Measurements from ENCODE around the gene LIX1L. TPM values are rescaled to one million over a fixed set of nuclear protein-coding genes. Genes with fewer than 3 reads are reported as not detected.

Gene LIX1L
- total and polyA plus RNA-seq, 2 of the 13 experiments (the other 11 are each of a cell fraction or from before 2014, with no cell fraction given): 8.1 to 24.9 TPM

DNA sequence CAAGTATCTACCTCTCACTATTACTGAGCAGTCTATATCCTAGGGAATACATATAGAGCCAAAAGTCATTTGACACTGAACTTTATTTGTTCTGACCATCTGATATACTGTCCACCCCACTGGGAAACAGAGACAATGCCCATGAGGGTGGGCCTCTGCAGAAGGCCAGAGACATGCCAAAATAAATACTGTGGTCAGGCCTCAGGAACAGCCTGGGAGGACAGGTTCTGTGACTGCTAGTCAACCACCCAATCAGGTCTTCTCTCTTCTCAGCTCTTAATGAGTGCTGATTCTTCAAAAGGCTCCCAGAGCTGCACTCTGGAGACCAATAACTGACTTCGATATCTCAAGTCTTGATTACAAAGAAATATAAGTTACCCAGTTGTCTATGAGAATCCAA, 66.7 kb downstream of the LIX1L start:
- ChIA-PET POLR2A (interaction anchor here (1.1 to 2.9 kb wide), 12 partner anchors 17 to 116 kb away, joined by 4 to 29 read pairs (median 6); partner anchors contain the start of genes ANKRD34A, ITGA10, NUDT17 and PEX11B), CTCF (ENCODE audit: low intra/inter-chr PET ratio, low total read pairs) (interaction anchor here (0.9 to 3.3 kb wide), 6 partner anchors 10 to 122 kb away, joined by 4 to 93 read pairs (median 8); partner anchors contain the start of genes ITGA10, RBM8A and TXNIP)
- Histone ChIP-seq H3K36me3 (replicated peaks in 1 of 2; ENCODE audit: control insufficient read depth in 1 of 2, insufficient read depth in 2 of 2, low read length in 2 of 2) (no peaks in the 10 kb centered on the region), H3K4me2 (ENCODE audit: low read depth, low read length) (peak overlapping the region; percentile 71), H2AFZ (ENCODE audit: low read length) (peak overlapping the region; percentile 47), H3K4me3 (replicated peaks in 1 of 3; ENCODE audit: insufficient read depth in 1 of 3, low read depth in 2 of 3, low read length in 3 of 3) (no peak overlapping the region; a peak in 1 of 6 replicates), H3K79me2 (ENCODE audit: insufficient read depth, low read length) (no peaks in the 10 kb centered on the region), H3K9me3 (ENCODE audit: low read length) (no peaks in the 10 kb centered on the region), H3K9ac (ENCODE audit: insufficient read depth, low read depth, low read length) (peak overlapping the region; percentile 47), H3K27me3 (ENCODE audit: control insufficient read depth in 1 of 2, insufficient read depth in 2 of 2, low read length in 2 of 2) (no peaks in the 10 kb centered on the region), H3K27ac (ENCODE audit: extremely low read length, insufficient read depth, low read length) (peak overlapping the region; percentile 50), H3K4me1 (ENCODE audit: insufficient read depth, low read length) (peaks cover 83% of the 10 kb centered on the region), H4K20me1 (ENCODE audit: insufficient read depth, low read length) (no peaks in the 10 kb centered on the region)
- BruUV-seq (replicated peaks): no TSS peak
- 24% methylated on average over 1 of the region's 1 CpG for WGBS (ENCODE audit: low lambda C conversion rate)
- in situ Hi-C loops (cut with HindIII; ENCODE audit: extremely low pct_ligation_motif_present, low pct_unique_long_range_greater_than_20kb) (no loop called here), intact Hi-C loops (cut with micrococcal nuclease; ENCODE audit: unreplicated experiment) (loop anchor here (5.0 kb wide), 4 partner anchors 34 to 86 kb away; partner anchors contain the start of genes LIX1L, PIAS3 and RBM8A)
- ATAC-seq: peak; percentile 3; the same call in 1 of the 3 replicates
- DNase-seq (ENCODE audit: low spot score): peak; percentile 36
- FAIRE-seq: no peak
- TF ChIP-seq ZNF44 (CRISPR knock-in tag; IDR thresholded peaks at IDR 0.05) (0 out of 2 replicates have a peak, but pooled peaks have one; percentile 45), ZNF878 (CRISPR knock-in tag; IDR thresholded peaks at IDR 0.05) (no peak), PHF8 (CRISPR knock-in tag; IDR thresholded peaks at IDR 0.05) (0 out of 2 replicates have a peak, but pooled peaks have one; percentile 8), PLRG1 (conservative IDR thresholded peaks at IDR 0.05) (no peak), KDM1A (CRISPR knock-in tag; IDR thresholded peaks at IDR 0.05) (no peak), ZSCAN29 (CRISPR knock-in tag; conservative IDR thresholded peaks at IDR 0.05) (no peak), SOX13 (IDR thresholded peaks at IDR 0.05) (no peak), SOX13 (CRISPR knock-in tag; conservative IDR thresholded peaks at IDR 0.05 in 1 of 2, IDR thresholded peaks at IDR 0.05 in 1 of 2) (peak in 1 of 2 experiments; percentile 62; a peak in 2 of 4 replicates), ZNF879 (CRISPR knock-in tag; IDR thresholded peaks at IDR 0.05) (no peak)
- TF ChIP-seq, protein P1, sequence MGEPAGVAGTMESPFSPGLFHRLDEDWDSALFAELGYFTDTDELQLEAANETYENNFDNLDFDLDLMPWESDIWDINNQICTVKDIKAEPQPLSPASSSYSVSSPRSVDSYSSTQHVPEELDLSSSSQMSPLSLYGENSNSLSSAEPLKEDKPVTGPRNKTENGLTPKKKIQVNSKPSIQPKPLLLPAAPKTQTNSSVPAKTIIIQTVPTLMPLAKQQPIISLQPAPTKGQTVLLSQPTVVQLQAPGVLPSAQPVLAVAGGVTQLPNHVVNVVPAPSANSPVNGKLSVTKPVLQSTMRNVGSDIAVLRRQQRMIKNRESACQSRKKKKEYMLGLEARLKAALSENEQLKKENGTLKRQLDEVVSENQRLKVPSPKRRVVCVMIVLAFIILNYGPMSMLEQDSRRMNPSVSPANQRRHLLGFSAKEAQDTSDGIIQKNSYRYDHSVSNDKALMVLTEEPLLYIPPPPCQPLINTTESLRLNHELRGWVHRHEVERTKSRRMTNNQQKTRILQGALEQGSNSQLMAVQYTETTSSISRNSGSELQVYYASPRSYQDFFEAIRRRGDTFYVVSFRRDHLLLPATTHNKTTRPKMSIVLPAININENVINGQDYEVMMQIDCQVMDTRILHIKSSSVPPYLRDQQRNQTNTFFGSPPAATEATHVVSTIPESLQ (CRISPR knock-in tag; conservative IDR thresholded peaks at IDR 0.05): no peak

Measured in HepG2 (cell line).